Uterus (tissue), 2 donors: Measurements from ENCODE around the gene ONECUT1.

Experiments used
- CTCF ChIP-seq, 4 experiments: fragments of 200-600 bp in 2 of 4; fragments of 450-650 bp in 2 of 4; sonication (generic) in 2 of 4; IDR thresholded peaks; one replicate each; pipeline ENCODE4 v1.5.1; 2016 to 2019; ENCODE audit warnings: antibody characterized with exemption in 4 of 4, mild to moderate bottlenecking in 2 of 4, moderate library complexity in 1 of 4
- POLR2A ChIP-seq, 2 donors: fragments of 450-650 bp; IDR thresholded peaks; one replicate each; pipeline ENCODE4 v1.6.1; 2016; ENCODE audit warnings: antibody characterized with exemption in 2 of 2, mild to moderate bottlenecking in 1 of 2, moderate library complexity in 1 of 2

DNA sequence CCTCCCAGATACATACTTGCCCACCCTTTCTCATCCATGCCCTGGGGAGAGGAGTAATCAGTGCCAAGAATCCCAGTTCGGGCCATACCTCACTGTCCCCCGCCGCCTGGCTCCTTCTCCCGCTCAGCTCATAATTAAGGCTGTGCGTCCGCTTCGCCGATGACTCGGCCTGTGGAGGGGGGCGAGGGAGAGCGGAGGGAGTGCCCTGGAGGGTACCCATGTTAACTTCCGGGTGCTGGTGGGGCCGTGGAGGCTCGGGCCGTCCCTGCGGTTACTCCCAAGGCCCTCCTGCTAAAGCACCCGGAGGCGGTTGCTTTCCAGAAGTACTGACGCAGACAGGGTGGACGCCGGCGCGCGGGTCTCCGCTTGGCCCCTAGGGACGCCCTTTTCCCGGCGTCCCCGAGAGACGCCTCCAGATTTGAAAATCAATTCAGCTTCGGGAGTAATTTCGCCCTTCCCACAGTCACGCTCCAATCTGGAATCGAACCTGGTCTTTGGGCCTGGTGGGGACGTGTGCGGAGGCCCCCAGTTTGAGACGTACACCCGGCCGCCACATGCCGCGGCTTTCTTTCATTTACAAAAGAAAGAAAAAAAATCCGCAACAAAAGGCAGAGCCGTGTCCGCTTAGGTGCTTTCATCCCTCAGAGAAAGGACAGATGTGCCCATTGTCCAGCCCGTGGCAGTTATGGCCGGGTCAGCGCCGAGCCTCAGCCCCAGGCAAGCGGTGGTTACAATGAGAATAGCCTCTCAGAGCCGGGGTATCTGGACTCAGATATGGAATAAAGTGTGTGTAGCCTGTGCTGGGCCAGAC lies 1.0 kb upstream of the ONECUT1 start:
- no peak for TF ChIP-seq CTCF (IDR thresholded peaks at IDR 0.05)
- TF ChIP-seq POLR2A (IDR thresholded peaks at IDR 0.05) = no peak
